DMS153 (cell line): ENCODE results near the gene DAND5.

Source experiments
- DNase-seq: peaks from one replicate; lab custom pipeline; 2025; lab: John Stamatoyannopoulos, UW

DAND5 gene

GRCh38 chr19:13022859-13023636 is 53.7 kb downstream of the DAND5 start:
- peak; percentile 72 for DNase-seq

- DNase-seq, result no peak
These were observed 54.3 kb downstream of the DAND5 start for GRCh38 chr19:13023656-13024055.
